IMR-90 (cell line): Measurements from ENCODE around the gene KCNH2. TPM values are rescaled to one million over a fixed set of nuclear protein-coding genes. Genes with fewer than 3 reads are reported as not detected.

Experiments
- ATAC-seq: fragments of 200-7000 bp; cut with Tn5 transposase; 2 replicates; pipeline ENCODE4 v1.9.1; 2020; ENCODE audit warnings: low read depth, mild to moderate bottlenecking, moderate library complexity
- BruUV-seq: library from RNA; stranded (reverse); fragments of 400-500 nt; replicated peaks from 2 replicates; lab custom pipeline; 2021; lab: Mats Ljungman, UMichigan
- CTCF ChIA-PET: fragments of 300-600 bp; formaldehyde crosslinking; extraction: SDS; loops from one replicate; lab custom pipeline; 2021; ENCODE audit warnings: antibody characterized with exemption; lab: Yijun Ruan, JAX
- POLR2A ChIA-PET: fragments of 300-600 bp; sonication (Branson Sonifier 250); formaldehyde crosslinking; loops from one replicate; lab custom pipeline; 2022; ENCODE audit warnings: antibody characterized with exemption; ENCODE audit not compliant: unreplicated experiment; lab: Charles Lee
- DNase-seq: peaks from one replicate; pipeline ENCODE4 v3.0.0; 2013
- H2AFZ ChIP-seq: replicated peaks from 2 replicates; pipeline ENCODE3; 2013; ENCODE audit warnings: low read length, mild to moderate bottlenecking; ENCODE audit not compliant: poor library complexity
- H2AK5ac ChIP-seq: 2 replicates; pipeline ENCODE4 v1.6.1; 2013; ENCODE audit warnings: low read depth, low read length, inconsistent platforms
- H2AK9ac ChIP-seq: replicated peaks from 2 replicates; pipeline ENCODE3; 2013; ENCODE audit warnings: mild to moderate bottlenecking, low read depth, low read length, moderate library complexity; ENCODE audit not compliant: poor library complexity
- H2BK120ac ChIP-seq: 2 replicates; pipeline ENCODE4 v1.6.1; 2013; ENCODE audit warnings: low read depth, low read length, inconsistent platforms
- H2BK15ac ChIP-seq: 3 replicates; pipeline ENCODE4 v1.6.1; 2013; ENCODE audit warnings: low read depth, low read length, inconsistent platforms
- H2BK20ac ChIP-seq: 2 replicates; pipeline ENCODE4 v1.6.1; 2013; ENCODE audit warnings: low read depth, mild to moderate bottlenecking, inconsistent platforms, low read length, moderate library complexity
- H2BK5ac ChIP-seq: 2 replicates; pipeline ENCODE4 v1.6.1; 2013; ENCODE audit warnings: mild to moderate bottlenecking, low read depth, low read length, inconsistent platforms; ENCODE audit not compliant: poor library complexity, severe bottlenecking
- H3K14ac ChIP-seq: replicated peaks from 2 replicates; pipeline ENCODE4 v1.6.1; 2013; ENCODE audit warnings: low read depth, low read length, inconsistent platforms
- H3K18ac ChIP-seq: 2 replicates; pipeline ENCODE4 v1.6.1; 2013; ENCODE audit warnings: low read depth, low read length, control low read depth
- H3K23ac ChIP-seq: 2 replicates; pipeline ENCODE4 v1.6.1; 2013; ENCODE audit warnings: low read depth, low read length, inconsistent platforms
- H3K27ac ChIP-seq: 2 replicates; pipeline ENCODE4 v1.5.1; 2013; ENCODE audit warnings: mild to moderate bottlenecking, control low read depth, low read length; ENCODE audit not compliant: insufficient read depth
- H3K27me3 ChIP-seq: 2 replicates; pipeline ENCODE4 v1.6.1; 2013; ENCODE audit warnings: low read length; ENCODE audit not compliant: control insufficient read depth, insufficient read depth
- H3K36me3 ChIP-seq: 2 replicates; pipeline ENCODE4 v1.6.1; 2013; ENCODE audit warnings: low read length, mixed read lengths; ENCODE audit not compliant: control insufficient read depth, insufficient read depth
- H3K4ac ChIP-seq: 2 replicates; pipeline ENCODE4 v1.6.1; 2013; ENCODE audit warnings: low read depth, low read length, inconsistent platforms
- H3K4me1 ChIP-seq: 2 replicates; pipeline ENCODE4 v1.6.1; 2013; ENCODE audit warnings: low read length, mixed read lengths; ENCODE audit not compliant: control insufficient read depth, insufficient read depth
- H3K4me2 ChIP-seq: 2 replicates; pipeline ENCODE4 v1.6.1; 2013; ENCODE audit warnings: low read depth, mild to moderate bottlenecking, control low read depth, low read length, moderate library complexity
- H3K4me3 ChIP-seq: 2 replicates; pipeline ENCODE4 v1.5.1; 2013; ENCODE audit warnings: low read depth, mild to moderate bottlenecking, control low read depth, low read length, moderate library complexity; ENCODE audit not compliant: insufficient read depth
- H3K56ac ChIP-seq: 2 replicates; pipeline ENCODE4 v1.6.1; 2013; ENCODE audit warnings: low read length, inconsistent platforms; ENCODE audit not compliant: insufficient read depth; ENCODE audit errors: extremely low read depth
- H3K79me1 ChIP-seq, 2 experiments: 2 replicates each; pipeline ENCODE4 v1.6.1; 2013; ENCODE audit warnings: low read length in 2 of 2, inconsistent platforms in 1 of 2, low read depth in 1 of 2
- H3K9ac ChIP-seq: 2 replicates; pipeline ENCODE4 v1.6.1; 2013; ENCODE audit warnings: low read depth, low read length, control low read depth
- H3K9me1 ChIP-seq: 2 replicates; pipeline ENCODE4 v1.6.1; 2013; ENCODE audit warnings: low read length, inconsistent platforms; ENCODE audit not compliant: insufficient read depth
- H3K9me3 ChIP-seq: 2 replicates; pipeline ENCODE4 v1.6.1; 2013; ENCODE audit warnings: low read length; ENCODE audit not compliant: control insufficient read depth, insufficient read depth
- H4K20me1 ChIP-seq: 2 replicates; pipeline ENCODE4 v1.6.1; 2013; ENCODE audit warnings: low read length, inconsistent platforms; ENCODE audit not compliant: insufficient read depth
- H4K5ac ChIP-seq: 2 replicates; pipeline ENCODE4 v1.6.1; 2013; ENCODE audit warnings: mild to moderate bottlenecking, low read depth, low read length, control low read depth
- H4K8ac ChIP-seq, 2 experiments: 2 replicates each; pipeline ENCODE4 v1.6.1; 2013; ENCODE audit warnings: low read depth in 2 of 2, low read length in 2 of 2, control low read depth in 1 of 2, inconsistent platforms in 1 of 2
- H4K91ac ChIP-seq: 2 replicates; pipeline ENCODE4 v1.6.1; 2013; ENCODE audit warnings: low read depth, low read length, inconsistent platforms; ENCODE audit not compliant: insufficient read depth
- BHLHE40 ChIP-seq: fragments of 150-350 bp; IDR thresholded peaks from 2 replicates; pipeline ENCODE4 v1.6.1; 2016; ENCODE audit warnings: mild to moderate bottlenecking, low read depth, low read length
- CEBPB ChIP-seq: IDR thresholded peaks from 2 replicates; pipeline ENCODE4 v1.6.1; 2012; ENCODE audit warnings: low read depth, low read length, improper control_type of control experiment
- CHD1 ChIP-seq: IDR thresholded peaks from 2 replicates; pipeline ENCODE4 v1.6.1; 2012; ENCODE audit warnings: low read depth, low read length, improper control_type of control experiment
- ELK1 ChIP-seq: fragments of 150-350 bp; IDR thresholded peaks from 2 replicates; pipeline ENCODE4 v1.6.1; 2016; ENCODE audit warnings: low read depth, mild to moderate bottlenecking, low read length, moderate library complexity, borderline replicate concordance
- FOS ChIP-seq: fragments of 150-350 bp; IDR thresholded peaks from 2 replicates; pipeline ENCODE4 v1.6.1; 2016; ENCODE audit warnings: low read depth, low read length
- MAFK ChIP-seq: IDR thresholded peaks from 2 replicates; pipeline ENCODE4 v1.6.1; 2012; ENCODE audit warnings: low read depth, low read length, improper control_type of control experiment
- MAZ ChIP-seq: IDR thresholded peaks from 2 replicates; pipeline ENCODE4 v1.6.1; 2012; ENCODE audit warnings: low read depth, mild to moderate bottlenecking, low read length, improper control_type of control experiment, moderate library complexity, borderline replicate concordance
- MXI1 ChIP-seq: IDR thresholded peaks from 2 replicates; pipeline ENCODE4 v1.6.1; 2012; ENCODE audit warnings: low read depth, mild to moderate bottlenecking, low read length, moderate library complexity, borderline replicate concordance
- NFE2L2 ChIP-seq: fragments of 150-350 bp; IDR thresholded peaks from 2 replicates; pipeline ENCODE4 v1.6.1; 2016; ENCODE audit warnings: low read depth, mild to moderate bottlenecking, low read length
- POLR2A ChIP-seq: IDR thresholded peaks from 2 replicates; pipeline ENCODE4 v1.6.1; 2012; ENCODE audit warnings: mild to moderate bottlenecking, low read depth, low read length
- RAD21 ChIP-seq: IDR thresholded peaks from 2 replicates; pipeline ENCODE4 v1.6.1; 2012; ENCODE audit warnings: low read length, improper control_type of control experiment
- RCOR1 ChIP-seq: IDR thresholded peaks from 2 replicates; pipeline ENCODE4 v1.6.1; 2012; ENCODE audit warnings: mild to moderate bottlenecking, low read length, improper control_type of control experiment; ENCODE audit not compliant: insufficient replicate concordance
- RFX5 ChIP-seq: IDR thresholded peaks from 2 replicates; pipeline ENCODE4 v1.8.0; 2012; ENCODE audit warnings: low read depth, mild to moderate bottlenecking, low read length, moderate library complexity
- SMC3 ChIP-seq: fragments of 150-350 bp; IDR thresholded peaks from 2 replicates; pipeline ENCODE4 v1.6.1; 2016; ENCODE audit warnings: low read depth, mild to moderate bottlenecking, antibody characterized with exemption, low read length, moderate library complexity
- USF2 ChIP-seq: fragments of 150-350 bp; IDR thresholded peaks from 2 replicates; pipeline ENCODE4 v1.6.1; 2017; ENCODE audit warnings: mild to moderate bottlenecking, antibody characterized with exemption, low read length, low read depth
- WGBS, 2 experiments: methylation state at CpG; one replicate each; pipeline versions ENCODE4 v1.1.5 to v1.1.7; 2013; ENCODE audit warnings: missing lambda C conversion rate in 2 of 2; ENCODE audit not compliant: insufficient read length in 1 of 2; ENCODE audit errors: extremely low coverage in 2 of 2; 5-methylcytosine and 5-hydroxymethylcytosine counted together
- dilution Hi-C: fragments of 300-500 bp; cut with HindIII; formaldehyde crosslinking; loops from one replicate; pipeline ENCODE4 v1.14.3; 2018; ENCODE audit warnings: low sequenced_read_pairs; ENCODE audit not compliant: unreplicated experiment
- in situ Hi-C: fragments of 300-500 bp; cut with MboI; formaldehyde crosslinking; loops from 3 replicates; pipeline ENCODE4 v1.14.3; 2019; ENCODE audit warnings: low sequenced_read_pairs, inconsistent platforms, mixed read lengths
- intact Hi-C: fragments of 100-400 bp; cut with micrococcal nuclease; formaldehyde crosslinking; loops from 2 replicates; pipeline ENCODE4 v1.10.0; 2022
- polyA plus RNA-seq, 3 experiments: library from polyadenylated mRNA; depleted of rRNA; stranded (reverse); fragments of >200 nt; gene quantifications; 2 replicates each; pipeline ENCODE4 v1.2.3, GENCODE V29; 2012; ENCODE audit warnings: low replicate concordance in 1 of 3
- total RNA-seq: library from RNA; depleted of rRNA; stranded (reverse); fragments of >200 nt; gene quantifications from 2 replicates; pipeline ENCODE4 v1.2.3, GENCODE V29; 2012
- TF ChIP-seq, protein P1 (sequence below): conservative IDR thresholded peaks from 2 replicates; pipeline ENCODE4 v1.5.1; 2012; ENCODE audit warnings: mild to moderate bottlenecking, low read depth, low read length, improper control_type of control experiment

Gene KCNH2
- total and polyA plus RNA-seq, 2 of the 4 experiments (the other 2 are of a cell fraction): 0.90 to 2.1 TPM

DNA sequence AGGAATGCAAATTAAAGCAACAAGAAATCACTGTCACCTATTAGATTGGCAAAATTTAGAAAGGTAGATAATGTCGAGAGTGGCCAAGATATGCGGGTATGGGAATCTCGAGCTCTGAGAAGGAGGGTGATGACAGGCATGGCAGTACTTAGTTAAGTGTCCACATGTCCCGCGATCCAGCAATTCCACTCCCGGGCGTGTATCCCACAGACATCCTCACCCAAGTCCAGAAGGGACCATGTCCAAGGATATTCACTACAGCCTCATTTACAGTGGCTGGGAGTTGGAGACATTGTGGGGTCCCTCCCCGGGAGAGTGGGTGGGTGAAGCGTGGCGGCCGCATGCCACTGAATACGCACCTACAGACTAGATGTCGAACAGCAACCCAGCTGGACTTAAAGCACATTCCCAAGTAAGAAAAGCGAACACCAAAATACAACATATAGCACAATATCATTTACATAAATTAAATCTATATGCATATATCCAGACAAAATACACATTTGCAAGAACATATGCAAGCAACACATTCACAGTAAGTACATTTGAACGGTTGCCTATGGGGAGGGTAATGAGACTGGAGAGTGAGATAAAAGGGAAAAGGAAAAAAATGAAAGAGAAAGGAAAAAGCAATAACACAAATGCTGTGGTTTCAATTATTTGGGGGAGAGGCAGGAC, 9.9 kb downstream of the KCNH2 start:
- no peaks in the 10 kb centered on the region for H3K9me3 ChIP-seq
- H4K8ac ChIP-seq: no peak overlapping the region
- dilution Hi-C loops: no loop called here
- H3K18ac ChIP-seq: no peak overlapping the region
- H3K56ac ChIP-seq: no peak overlapping the region
- no CpG with 5 or more reads among the region's 15 CpGs for WGBS, 2 experiments
- H2AK9ac ChIP-seq: no peak overlapping the region
- CTCF ChIA-PET: no interaction called here
- H2BK15ac ChIP-seq: no peak overlapping the region
- no peak overlapping the region for H4K91ac ChIP-seq
- TF ChIP-seq SMC3 (no peak), CHD1 (no peak), BHLHE40 (no peak), RAD21 (no peak), RCOR1 (no peak), FOS (no peak), MAZ (no peak), USF2 (no peak), CEBPB (no peak), POLR2A (no peak), MXI1 (no peak), ELK1 (no peak), MAFK (no peak), RFX5 (no peak), NFE2L2 (no peak)
- TF ChIP-seq, protein P1, sequence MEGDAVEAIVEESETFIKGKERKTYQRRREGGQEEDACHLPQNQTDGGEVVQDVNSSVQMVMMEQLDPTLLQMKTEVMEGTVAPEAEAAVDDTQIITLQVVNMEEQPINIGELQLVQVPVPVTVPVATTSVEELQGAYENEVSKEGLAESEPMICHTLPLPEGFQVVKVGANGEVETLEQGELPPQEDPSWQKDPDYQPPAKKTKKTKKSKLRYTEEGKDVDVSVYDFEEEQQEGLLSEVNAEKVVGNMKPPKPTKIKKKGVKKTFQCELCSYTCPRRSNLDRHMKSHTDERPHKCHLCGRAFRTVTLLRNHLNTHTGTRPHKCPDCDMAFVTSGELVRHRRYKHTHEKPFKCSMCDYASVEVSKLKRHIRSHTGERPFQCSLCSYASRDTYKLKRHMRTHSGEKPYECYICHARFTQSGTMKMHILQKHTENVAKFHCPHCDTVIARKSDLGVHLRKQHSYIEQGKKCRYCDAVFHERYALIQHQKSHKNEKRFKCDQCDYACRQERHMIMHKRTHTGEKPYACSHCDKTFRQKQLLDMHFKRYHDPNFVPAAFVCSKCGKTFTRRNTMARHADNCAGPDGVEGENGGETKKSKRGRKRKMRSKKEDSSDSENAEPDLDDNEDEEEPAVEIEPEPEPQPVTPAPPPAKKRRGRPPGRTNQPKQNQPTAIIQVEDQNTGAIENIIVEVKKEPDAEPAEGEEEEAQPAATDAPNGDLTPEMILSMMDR: no peak
- H3K4me1 ChIP-seq: peaks cover 14% of the 10 kb centered on the region; the same call in 1 of the 2 replicates
- H2BK120ac ChIP-seq: no peak overlapping the region
- peaks cover 24% of the 10 kb centered on the region for H3K27me3 ChIP-seq
- no peak overlapping the region for H2BK20ac ChIP-seq
- H3K4me3 ChIP-seq: no peak overlapping the region
- H3K23ac ChIP-seq: no peak overlapping the region
- no peaks in the 10 kb centered on the region; the same call in 1 of the 2 replicates for H3K36me3 ChIP-seq
- H3K4ac ChIP-seq: no peak overlapping the region
- intact Hi-C loops: no loop called here
- in situ Hi-C loops: no loop called here
- H2AFZ ChIP-seq: no peak overlapping the region
- no peak for ATAC-seq
- no peaks in the 10 kb centered on the region; the same call in 1 of the 2 replicates for H4K20me1 ChIP-seq
- H3K79me1 ChIP-seq: no peaks in the 10 kb centered on the region
- H3K14ac ChIP-seq: no peak overlapping the region
- no peaks in the 10 kb centered on the region for H3K9me1 ChIP-seq
- POLR2A ChIA-PET: no interaction called here
- no TSS peak for BruUV-seq
- DNase-seq: no peak
- no peak overlapping the region for H2BK5ac ChIP-seq
- no peak overlapping the region for H3K4me2 ChIP-seq
- H2AK5ac ChIP-seq: no peak overlapping the region
- no peak overlapping the region for H3K27ac ChIP-seq
- no peak overlapping the region for H3K9ac ChIP-seq
- no peak overlapping the region for H4K5ac ChIP-seq
